H54 (cell line): ENCODE results near the gene ADAMTS10.
A peak's percentile ranks its signal among the peaks of the same experiment; 100 is the strongest.
"Not testable (repeated sequence)": the region's sequence is repeated elsewhere in the genome, so short reads cannot be mapped to it uniquely, and the experiment has no call there.

Source experiments
- DNase-seq: peaks from one replicate; pipeline ENCODE4 v3.0.0; 2011; ENCODE audit warnings: low spot score, mixed read lengths; ENCODE audit not compliant: insufficient read length
- FAIRE-seq: peaks from 3 replicates; lab custom pipeline; 2011; peaks lifted over from hg19 to GRCh38; lab: Jason Lieb, UNC
- POLR2A ChIP-seq: IDR thresholded peaks from 2 replicates; pipeline ENCODE4 v1.6.1; 2011; ENCODE audit warnings: low read depth, mild to moderate bottlenecking, low read length

ADAMTS10 gene

DNA sequence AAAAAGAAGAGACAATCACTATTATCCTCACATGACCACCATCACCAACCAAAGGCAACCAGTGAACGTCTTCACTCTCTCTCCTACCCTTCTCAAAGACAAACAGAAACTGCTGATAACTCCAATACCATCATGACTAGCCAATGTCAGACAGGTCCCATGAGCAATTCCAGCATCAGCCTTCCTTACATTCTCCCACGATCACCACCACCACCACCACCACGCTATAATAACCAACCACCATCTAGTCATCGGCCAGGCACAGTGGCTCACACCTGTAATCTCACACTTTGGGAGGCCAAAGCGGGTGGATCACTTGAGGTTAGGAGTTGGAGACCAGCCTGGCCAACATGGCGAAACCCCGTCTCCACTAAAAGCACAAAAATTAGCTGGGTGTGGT is 37.2 kb downstream of the ADAMTS10 start:
- no peak for TF ChIP-seq POLR2A
- DNase-seq (no peak), FAIRE-seq (no peak)

DNA sequence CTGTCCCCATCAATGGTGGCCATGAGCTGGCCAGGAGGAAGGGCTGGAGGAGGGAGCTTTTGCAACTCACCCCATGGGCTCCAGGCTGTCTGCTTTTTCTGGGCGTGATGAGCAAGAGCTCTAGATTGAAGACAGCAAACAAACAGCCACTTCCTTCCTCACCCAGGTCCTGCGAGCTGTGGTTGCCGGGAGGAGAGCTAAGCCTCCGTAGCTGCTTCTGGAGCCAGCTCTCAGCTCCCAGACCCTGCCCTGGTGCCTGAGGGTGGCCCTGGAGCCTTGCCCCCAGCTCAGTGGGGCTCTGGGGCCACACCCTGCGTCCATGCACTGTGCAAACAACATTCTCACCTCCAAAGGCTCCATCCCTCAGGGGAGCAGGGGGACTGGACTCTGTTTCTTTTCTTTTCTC is 39.5 kb downstream of the ADAMTS10 start:
- peak; percentile 80 for DNase-seq
- peak; percentile 24; the same call in 1 of the 2 replicates for TF ChIP-seq POLR2A
- no peak for FAIRE-seq

DNA sequence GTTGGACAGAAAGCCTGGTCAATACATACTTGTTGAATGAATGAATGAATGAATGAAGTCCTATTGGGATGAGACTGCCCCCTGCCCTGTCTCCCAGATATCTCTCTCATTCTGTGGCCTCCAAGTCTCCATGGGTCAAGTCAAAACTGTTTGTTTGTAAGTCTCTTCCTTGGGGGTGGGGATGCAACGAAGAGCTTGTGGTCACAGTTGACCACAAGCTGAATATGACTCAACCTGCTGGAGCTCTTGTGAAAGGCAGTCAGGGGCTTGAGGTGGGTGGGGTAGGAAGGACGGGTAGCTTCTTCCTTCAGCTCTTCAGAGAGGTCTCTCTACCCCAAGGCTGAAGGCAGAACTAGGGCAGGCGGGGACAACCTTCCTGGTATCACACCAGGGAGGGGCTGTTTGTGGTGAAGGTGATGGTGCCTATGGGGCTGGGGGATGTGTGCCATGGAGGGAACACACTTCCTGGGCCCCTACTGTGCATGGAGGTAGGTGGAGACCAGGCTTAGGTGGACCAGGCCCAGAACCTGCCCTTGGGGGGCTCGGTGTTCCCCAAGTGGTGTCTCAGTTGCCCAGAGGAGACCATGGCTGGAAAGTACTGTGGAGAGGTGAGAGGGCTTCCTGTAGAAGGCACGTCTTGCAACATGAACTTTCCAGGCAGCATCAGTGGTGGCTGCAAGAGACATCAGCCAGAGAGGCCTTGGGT is 41.3 kb downstream of the ADAMTS10 start:
- peak; percentile 84 for DNase-seq
- TF ChIP-seq POLR2A, result no peak
- peak; percentile 41 for FAIRE-seq

DNA sequence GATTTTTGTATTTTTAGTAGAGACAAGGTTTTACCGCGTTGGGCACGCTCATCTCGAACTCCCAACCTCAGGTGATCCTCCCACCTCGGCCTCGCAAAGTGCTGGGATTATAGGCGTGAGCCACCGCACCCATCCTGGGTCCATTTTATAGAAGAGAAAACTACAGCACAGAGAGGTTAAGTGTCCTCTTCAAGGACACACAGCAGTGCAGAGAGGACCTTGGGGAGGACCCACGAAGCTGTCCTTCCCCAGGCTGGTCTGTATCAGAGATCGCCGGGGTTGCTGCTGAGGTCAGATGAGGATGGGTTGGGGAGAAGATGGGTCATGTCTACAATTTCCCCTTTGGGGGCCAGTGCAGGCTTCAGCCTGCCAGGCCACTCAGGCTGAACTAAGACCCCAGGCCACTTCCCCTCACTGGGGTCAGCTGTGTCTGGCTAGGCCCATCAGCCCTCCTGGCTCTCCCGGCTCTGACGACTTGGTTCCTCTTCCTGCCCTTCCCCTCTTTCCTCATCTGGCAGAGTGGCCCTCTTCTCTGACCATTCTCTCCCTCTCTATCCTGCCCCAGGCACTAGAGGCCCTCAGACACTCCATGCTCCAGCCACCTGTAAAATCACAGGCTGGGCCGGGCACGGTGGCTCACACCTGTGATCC is 42.9 kb downstream of the ADAMTS10 start:
- no peak for TF ChIP-seq POLR2A
- DNase-seq (no peak), FAIRE-seq (no peak)

DNA sequence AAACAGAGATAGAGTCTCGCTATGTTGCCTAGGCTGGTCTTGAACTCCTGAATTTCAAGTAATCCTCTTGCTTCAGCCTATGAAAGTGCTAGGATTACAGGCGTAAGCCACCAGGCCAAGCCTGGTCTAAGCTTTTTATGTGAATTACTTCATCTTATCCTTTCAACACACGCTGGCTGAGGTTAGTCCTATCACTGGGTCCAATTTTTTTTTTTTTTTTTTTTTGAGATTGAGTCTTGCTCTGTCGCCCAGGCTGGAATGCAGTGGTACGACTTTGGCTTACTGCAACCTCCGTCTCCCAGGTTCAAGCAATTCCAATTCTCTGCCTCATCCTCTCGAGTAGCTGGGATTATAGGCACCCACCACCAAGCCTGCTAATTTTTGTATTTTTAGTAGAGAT is 43.7 kb downstream of the ADAMTS10 start:
- no peak for TF ChIP-seq POLR2A
- DNase-seq, result no peak
- no peak for FAIRE-seq

DNA sequence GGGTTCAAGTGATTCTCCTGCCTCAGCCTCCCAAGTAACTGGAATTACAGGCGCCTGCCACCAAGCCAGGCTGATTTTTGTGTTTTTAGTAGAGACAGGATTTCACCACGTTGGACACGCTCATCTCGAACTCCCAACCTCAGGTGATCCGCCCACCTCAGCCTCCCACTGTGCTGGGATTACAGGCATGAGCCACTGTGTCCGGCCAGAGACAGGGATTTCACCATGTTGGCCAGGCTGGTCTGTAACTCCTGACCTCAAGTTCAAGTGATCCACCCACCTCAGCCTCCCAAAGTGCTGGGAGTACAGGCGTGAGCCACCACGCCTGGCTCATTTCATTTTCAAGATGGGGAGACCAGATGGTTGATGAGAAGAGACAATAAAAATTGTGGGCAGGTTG is 45.6 kb downstream of the ADAMTS10 start:
- DNase-seq, FAIRE-seq: not testable (repeated sequence)

DNA sequence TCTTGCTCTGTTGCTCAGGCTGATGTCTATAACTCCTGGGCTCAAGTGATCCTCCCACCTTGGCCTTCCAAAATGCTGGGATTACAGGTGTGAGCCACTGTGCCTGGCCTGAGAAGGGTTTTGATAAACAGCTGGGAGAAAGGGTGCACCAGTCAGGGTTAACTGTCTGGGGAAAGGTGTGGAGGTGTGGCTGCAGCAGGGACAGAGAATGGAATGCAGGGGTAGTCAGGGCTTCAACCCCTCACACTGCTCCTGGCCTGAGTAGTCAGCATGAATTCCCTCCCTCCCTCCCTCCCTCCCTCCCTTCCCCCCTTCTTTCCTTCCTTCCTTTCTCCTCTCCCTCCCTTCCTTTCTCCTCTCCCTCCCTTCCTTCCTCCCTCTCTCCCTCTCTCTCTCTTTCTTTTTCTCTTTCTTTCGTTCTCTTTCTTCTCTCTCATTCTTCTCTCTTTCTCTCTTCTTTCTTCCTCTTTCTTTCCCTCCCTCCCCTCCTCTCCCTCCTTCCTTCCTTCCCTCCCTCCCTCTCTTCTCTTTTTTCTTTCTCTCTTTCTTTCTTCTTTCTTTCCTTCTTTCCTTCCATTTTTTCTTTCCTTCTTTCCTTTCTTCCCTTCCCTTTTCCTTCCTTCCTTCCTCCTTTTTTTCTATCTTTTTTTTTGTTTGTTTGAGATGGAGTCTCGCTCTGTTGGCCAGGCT is 49.3 kb downstream of the ADAMTS10 start:
- FAIRE-seq, result no peak
- DNase-seq, result no peak

DNA sequence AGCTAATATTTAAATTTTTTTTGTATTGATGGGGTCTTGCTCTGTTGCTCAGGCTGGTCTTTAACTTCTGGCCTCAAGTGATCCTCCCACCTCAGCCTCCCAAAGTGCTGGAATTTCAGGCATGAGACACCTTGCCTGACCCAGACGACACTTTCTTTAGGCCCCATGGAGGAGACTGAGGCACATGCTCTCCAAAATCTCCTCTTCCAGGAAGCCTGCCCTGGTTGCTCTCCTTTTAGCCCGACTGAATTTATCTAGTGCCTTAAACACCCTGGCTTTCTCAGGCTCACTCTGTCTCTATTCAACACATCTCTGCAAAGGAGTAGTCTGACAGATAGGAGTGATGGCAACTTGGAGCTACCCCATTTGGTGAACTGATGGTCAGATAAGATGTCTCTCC is 52.2 kb downstream of the ADAMTS10 start:
- DNase-seq (no peak), FAIRE-seq (no peak)
- no peak for TF ChIP-seq POLR2A

More for the DNA sequence above, 49.3 kb downstream of the ADAMTS10 start:
- no peak for TF ChIP-seq POLR2A

DNA sequence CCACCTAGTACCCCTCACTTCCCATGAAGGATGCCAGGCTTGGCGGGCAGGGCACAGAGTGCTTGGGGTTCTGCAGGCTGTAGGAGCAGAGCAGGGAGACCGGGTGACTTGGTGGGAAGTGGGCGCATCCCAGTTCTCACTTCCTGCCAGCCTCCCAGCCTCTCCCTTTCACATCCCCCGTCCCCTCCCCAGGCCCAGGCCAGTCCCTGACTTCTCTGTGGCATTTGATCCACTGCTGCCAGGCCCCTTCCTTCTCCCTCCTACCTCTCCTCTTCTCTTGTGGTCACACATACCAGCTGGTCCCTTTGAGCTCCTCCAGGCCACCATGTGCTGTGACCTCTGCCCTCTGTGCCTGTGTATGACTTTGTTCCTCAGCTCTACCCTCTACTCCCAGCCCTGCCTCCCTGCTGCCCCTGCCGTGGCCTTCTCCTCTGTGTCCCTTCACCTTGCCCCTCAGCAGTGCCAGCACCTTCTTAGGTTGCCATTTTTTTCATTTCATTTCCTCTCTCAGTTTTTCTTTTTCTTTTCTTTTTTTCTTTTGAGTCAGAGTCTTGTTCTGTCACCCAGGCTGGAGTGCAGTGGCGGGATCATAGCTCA is 52.8 kb downstream of the ADAMTS10 start:
- FAIRE-seq (no peak), DNase-seq (no peak)
- no peak for TF ChIP-seq POLR2A

DNA sequence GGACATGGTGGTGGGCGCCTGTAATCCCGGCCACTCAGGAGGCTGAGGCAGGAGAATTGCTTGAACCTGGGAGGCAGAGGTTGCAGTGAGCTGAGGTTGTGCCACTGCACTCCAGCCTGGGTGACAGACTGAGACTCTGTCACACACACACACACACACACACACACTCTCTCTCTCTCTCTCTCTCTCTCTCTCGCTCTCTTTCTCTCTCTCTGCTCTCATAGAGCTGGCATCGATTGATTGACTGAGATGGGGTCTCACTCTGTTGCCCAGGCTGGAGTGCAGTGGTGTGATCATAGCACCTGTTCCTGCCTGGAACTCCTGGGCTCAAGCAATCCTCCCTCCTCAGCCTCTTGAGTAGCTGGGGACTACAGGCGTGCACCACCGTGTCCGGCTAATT is 56.8 kb downstream of the ADAMTS10 start:
- not testable (repeated sequence) for FAIRE-seq, DNase-seq

DNA sequence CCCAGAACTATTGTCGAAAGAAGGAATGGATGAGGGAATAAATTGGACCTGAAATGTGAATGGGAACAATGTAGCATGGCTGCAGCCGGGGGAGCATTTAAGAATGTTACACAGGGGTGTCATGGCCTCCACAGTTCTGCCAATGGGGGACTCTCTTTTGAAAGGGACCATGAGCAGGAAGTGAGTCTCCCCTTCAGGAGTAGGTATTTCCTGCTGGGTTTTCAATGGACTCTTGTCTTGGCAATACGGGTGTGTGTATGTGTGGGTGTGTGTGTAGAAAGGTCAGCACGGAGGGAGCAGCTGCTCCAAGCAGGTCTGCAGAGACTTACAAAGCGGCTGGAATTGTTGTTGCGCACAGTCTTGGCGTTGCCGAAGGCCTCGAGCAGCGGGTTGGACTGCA is 57.7 kb downstream of the ADAMTS10 start:
- FAIRE-seq (no peak), DNase-seq (peak; percentile 44)
- TF ChIP-seq POLR2A, result no peak

DNA sequence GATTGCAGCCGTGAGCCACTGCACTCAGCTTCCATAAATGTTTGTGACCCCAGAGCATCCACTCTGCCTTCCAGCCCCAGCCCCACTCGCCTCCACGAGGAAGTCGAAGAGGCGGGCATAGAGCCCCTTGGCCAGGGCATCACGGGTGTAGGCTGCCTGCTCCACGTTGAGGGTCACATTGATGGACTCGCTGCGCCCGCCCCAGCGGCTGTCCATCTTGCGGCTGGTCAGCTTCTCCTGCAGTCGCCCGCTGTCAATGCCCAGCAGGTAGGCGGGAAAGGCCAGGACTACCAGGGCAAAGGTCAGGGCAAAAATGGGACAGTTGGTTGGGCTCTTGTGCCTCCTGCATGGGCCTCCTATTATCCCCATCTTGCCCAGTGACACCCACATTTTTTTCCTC is 60.4 kb downstream of the ADAMTS10 start:
- no peak for DNase-seq
- FAIRE-seq, result no peak
- TF ChIP-seq POLR2A, result no peak

DNA sequence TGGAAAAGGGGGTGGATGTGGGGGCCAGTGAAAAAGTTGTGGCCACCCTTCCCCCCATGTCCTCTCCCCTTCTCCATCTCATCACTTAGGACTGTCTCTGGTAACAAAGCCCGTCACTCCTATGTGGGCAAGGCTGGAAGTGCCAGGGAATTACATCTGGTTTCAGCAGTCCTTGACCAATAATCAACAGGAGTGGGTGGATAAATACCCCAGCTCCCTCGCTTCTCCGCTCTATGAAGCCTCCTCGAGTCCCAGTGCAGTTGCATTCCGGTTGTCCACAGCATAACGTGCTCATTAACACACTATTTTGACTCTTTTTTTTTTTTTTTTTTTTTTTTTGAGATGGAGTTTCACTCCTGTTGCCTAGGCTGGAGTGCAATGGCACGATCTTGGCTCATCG is 64.8 kb downstream of the ADAMTS10 start:
- TF ChIP-seq POLR2A, result no peak
- FAIRE-seq, result no peak
- DNase-seq, result no peak

DNA sequence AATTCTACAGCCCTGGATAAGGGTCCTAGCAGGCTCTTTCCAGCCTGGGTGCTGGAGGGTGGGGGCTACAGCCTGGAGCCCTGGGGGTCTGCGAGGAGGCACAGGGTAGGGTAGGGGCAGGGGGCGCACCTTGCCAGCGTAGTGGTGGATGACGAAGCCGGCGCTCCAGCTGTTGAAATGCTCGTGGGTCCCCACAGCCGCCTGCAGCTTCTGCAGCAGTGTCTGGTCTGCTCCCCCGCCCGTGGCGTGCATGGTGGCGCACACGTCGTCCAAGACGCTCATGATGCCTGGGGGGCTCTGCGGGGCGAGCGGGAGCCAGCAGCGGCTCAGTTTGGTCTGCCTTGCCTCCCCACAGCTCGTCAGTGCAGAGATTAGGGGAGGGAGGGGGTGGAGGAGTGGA is 66.3 kb downstream of the ADAMTS10 start:
- no peak for TF ChIP-seq POLR2A
- no peak for DNase-seq
- no peak for FAIRE-seq

DNA sequence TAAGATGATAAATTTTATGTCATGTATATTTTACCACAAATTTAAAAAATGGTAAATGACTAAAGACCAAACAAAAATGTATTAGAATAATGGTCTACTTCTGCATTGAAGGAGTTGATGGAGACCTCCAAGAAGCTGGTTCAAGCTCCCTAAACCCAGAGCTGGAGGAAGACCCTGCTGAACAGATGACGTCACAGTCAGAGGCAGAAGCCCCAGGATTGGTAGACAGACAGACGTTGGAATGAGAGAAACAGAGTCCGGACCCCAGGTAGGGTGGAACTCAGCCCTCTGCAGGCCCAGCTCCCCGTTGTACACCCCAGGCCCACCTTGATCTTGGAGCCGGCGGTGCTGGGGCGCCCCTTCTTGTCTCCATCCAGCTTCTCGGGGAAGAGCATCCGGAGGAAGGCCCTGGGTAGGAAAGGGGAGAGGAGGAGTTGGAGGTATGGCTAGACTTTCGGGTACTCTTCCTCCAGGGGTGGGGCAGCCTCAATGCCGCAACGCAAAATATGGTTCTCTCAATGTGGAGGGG is 70.8 kb downstream of the ADAMTS10 start:
- no peak for TF ChIP-seq POLR2A
- no peak for DNase-seq
- FAIRE-seq, result no peak
